GM21528 (cell line): ENCODE data around the gene NWD2.
"Not testable (repeated sequence)": the region's sequence is repeated elsewhere in the genome, so short reads cannot be mapped to it uniquely, and the experiment has no call there.

ENCODE experiments used
- ATAC-seq: cut with Tn5 transposase; IDR thresholded peaks from one replicate; pipeline ENCODE4 v1.9.1; 2021; ENCODE audit warnings: mild to moderate bottlenecking, moderate library complexity; ENCODE audit not compliant: unreplicated experiment, low FRiP score

NWD2 gene, protein sequence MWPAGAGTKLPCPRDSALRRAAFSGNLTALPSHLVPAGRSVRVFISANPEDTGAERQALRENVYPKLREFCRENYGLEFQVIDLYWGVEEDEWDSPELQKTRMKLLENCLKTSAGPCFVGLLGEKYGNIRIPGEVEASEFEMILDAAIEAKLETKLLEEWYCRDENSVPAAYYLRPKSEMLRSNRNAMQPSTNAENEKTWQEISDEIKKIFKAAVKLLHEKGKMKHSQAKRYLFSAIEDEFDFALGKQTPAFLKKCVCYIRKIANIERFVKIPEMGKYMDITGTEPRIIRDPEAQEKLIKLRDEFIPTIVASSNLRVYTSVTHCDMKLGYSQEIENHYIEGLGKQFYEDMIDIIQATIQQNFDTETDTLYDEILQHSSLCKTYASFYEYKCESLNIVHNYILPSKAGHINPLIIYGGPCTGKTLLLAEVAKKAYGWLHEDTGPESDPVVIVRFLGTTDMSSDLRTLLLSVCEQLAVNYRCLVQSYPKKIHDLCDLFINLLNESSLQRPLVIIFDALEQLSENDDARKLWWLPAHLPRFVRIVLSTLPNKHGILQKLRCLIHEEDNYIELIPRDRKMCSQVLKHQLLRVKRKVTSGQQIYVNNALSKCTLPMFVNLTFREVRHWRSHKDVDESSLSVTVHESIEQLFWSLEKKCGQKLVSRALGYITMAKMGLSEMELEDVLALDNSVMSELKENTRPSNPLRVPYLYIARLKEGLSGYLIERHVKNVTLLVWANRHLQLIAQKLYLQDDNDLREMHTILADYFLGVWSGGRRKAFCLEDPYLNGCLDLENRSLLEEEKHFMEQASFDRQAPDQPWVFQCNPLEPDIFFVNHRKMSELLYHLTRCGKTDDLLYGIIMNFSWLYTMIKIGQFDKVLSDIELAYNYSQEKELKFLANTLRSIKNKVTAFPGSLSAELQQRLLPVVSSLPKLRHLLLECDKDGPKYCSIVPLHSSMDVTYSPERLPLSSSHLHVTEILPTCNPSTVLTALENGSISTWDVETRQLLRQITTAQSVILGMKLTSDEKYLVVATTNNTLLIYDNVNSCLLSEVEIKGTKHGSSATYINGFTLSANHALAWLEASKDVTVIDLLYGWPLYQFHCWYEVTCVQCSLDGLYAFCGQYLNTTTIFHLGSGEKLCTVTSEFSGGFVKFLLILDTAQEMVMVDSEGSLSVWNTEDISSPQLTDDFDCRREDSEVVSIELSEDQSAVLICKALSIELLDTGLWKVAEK (N-terminal part only)

DNA sequence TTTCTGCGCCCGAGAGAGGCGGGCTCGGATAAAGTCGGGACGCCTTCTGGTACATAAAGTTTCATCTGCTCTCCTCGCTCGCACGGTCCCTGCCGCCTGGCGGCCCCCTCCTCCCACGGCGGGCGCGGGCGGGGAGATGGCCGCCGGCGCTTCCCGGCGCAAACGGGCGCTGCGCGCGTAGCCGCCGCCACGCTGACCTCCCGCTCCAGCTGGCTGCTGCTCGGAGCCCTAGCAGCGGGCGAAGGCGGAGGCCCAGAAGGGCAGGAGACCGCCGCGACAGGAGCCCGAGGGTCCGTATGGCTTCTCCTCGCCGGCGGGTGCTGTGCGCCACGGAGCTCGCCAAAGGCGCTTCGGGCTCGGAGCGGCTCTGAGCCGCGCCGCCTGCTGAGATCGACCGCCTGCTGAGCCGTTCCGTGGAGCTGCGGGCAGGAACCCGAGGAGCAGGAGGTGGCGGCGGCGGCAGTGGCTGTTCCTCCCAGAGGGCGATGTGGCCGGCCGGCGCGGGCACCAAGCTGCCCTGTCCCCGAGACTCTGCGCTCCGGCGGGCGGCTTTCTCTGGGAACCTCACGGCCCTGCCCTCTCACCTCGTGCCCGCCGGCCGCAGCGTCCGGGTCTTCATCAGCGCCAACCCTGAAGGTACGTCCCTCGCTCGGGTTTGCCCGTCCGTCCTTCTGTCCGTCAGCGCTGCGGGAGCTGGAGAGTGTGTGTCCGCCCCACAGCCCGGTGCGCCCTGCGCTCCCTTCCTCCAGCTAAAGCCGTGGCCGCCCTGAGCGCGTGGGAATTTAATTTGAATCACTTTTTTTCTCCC, at the start of gene NWD2:
Gene NWD2, plus strand, starts transcription at position 161 of the 808 bp plus-strand sequence. Its CDS starts 325 bp downstream, at position 486.
- no peak for ATAC-seq

DNA sequence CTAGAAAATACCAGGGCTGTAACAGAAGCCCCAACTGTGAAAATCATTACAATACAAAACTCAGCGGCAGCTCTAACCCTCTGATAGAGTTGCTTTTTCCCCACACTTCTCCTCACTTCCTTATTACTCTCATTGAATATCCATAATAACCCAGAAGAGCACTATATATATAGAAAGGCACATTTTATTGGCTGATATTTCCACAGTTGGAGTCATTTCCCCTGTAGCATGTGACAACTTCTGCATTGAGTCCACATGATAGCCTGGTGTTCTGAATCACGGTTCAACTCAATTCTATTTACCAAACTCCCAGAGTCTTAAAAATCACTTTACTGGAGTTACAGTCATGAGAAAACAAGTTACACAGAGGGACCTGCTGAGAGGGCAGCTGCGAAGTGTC, 46.6 kb upstream of the NWD2 start:
- no peak for ATAC-seq

DNA sequence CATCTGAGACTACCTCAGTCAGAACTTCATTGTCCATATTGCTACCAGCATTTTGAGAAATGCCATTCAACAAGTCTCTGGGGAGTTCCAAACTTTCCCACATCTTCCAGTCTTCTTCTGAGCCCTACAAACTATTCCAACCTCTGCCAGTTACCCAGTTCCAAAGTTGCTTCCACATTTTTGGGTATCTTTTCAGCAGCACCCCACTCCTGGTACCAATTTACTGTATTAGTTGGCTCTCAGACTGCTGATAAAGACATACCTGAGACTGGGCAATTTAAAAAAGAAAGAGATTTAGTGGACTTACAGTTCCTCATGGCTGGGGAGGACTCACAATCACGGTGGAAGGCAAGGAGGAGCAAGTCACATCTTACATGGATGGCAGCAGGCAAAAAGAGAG, 39.8 kb upstream of the NWD2 start:
- not testable (repeated sequence) for ATAC-seq

DNA sequence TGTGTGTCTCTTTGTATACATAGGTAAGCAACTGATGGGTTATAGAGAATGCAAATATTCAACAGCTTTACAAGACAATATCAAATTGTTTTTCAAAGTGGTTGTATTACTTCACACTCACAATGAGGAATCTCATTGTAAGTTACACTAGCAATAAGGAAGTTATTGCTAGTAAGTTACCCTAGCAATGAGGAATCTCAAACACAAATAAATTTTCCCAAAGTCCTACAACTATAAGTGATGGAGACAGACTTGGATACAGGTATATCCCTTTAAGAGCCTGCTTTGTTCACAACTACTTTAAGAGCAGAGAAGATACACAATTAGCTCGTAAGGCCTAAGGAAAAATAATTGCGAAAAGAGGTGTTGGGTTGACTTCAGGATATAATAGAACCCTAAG, 28.3 kb upstream of the NWD2 start:
- no peak for ATAC-seq

DNA sequence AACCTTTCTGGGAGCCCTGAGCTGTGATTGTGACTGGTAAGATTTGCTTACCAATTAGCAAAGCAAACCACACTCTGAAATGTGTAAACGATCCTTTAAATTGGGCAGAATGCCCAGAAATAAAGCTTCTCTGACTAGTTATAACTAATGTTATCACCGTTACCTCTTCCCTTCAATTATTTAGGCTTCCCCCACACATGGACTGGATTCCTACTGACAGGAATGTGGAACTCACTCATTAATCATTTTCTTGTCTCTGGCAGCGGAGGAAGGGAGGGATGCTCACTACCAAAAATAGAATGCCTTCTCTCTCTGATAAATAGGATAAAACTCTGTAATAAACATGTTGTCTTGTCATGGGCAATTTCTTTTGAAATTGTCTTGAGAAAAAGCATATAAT, 25.3 kb upstream of the NWD2 start:
- ATAC-seq: no peak

DNA sequence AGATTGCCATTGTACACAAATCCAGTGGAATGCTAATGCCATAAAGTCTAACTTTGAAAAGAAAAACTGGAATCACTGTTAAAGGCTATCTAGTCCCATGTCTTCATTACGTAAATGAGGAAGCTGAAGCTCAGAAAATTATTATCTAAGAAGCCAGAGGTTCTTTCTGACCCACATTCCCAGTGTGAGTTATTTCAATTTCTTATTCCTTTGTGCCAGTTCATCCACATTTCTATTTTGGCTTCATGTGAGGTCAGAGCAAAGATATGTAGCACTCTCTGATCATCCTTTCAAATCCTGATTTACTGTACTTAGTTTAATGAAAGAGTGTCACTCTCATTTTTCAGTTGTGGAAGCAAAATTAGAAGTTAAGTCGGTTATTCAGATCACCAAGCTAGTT, 24.6 kb upstream of the NWD2 start:
- ATAC-seq: no peak

DNA sequence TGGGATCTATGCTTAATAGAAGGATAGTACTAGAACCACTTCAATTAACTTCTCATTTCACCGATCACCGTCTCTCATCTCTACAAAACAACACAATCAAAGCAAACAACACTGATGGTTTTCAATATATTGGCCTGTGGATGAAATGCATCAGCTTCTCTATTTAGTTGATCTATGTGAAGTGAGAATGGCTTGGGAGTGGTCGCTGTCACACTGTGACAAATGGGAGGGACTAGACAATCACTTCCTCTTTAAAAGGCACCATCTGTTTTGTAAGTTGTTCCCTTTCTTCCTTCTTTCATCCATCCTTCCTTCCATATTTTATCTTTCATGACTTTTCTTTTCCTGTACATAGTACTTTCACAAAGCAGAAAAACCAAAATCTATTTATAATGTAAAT, 23.9 kb upstream of the NWD2 start:
- ATAC-seq: no peak

DNA sequence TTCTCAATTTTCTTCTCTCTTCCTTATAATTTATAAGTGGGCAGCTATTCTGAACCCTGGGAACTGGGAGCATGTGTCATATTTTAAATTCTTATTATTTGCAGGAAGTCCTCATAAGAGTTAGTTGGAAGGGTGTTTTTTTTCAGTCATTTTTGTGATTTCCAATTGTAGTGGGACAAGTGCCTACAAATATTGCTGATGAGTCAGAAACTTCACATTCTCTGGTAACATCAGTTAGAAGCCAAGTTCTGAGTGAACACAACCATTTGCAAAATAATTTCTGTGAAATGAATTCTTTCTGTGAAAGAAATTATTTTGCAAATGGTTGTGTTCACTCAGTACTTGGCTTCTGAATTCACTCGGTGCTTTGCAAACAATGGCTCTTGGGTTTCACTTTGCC, 20.8 kb upstream of the NWD2 start:
- no peak for ATAC-seq

DNA sequence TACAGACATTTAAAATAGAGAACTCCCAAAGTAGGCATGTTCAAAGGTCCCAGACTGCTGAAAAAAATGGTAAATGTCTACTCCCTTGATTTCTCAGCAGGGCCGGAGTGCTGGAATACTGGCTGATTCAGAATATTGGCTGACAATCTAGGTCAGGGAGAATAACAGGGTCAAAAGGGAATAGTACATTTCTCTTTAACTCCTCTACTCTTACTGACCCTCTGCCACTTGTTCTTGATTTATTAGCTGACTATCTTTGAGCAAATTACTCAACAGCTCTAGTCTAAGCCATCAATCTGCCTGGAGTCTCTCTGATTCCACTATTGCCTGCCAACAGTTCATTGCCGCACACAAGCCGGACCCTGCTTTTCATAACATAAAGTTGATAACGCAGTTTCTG, 19.7 kb upstream of the NWD2 start:
- no peak for ATAC-seq

DNA sequence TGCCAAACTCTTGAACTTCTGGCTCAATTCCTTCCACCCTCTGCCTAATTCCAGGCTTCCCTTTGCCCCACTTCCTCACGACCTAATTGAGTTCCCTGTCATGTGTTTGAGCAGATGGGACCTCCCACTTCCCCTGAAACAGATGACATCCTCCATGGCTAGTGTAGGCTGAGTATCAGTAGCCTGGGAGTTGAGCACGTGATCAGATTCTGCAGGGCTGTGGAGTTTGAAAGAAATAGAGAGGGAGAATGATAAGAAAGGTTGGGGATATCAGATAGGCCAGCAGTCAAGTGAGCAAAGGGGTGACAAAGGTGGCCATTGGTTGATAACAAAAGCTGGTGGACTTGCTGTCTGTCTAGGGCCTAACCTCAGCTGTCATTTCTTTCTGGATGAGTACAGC, 18.8 kb upstream of the NWD2 start:
- no peak for ATAC-seq

DNA sequence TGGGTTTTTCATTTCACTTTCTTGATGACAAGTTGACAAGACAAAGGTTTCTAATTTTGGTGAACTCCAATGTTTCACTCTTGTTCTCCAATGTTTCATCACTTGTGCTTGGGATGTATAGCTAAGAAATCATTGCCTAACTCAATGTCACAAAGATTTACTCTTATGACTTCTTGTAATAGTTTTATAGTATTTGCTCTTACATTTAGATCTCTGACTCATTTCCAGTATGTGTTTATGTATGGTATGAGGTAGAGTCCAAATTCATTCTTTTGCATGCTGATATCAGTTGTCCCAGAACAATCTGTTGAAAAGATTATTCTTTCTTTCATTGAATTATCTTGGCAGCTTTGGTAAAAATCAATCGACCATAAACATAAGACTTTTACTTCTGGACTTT, 12.2 kb upstream of the NWD2 start:
- ATAC-seq: no peak

DNA sequence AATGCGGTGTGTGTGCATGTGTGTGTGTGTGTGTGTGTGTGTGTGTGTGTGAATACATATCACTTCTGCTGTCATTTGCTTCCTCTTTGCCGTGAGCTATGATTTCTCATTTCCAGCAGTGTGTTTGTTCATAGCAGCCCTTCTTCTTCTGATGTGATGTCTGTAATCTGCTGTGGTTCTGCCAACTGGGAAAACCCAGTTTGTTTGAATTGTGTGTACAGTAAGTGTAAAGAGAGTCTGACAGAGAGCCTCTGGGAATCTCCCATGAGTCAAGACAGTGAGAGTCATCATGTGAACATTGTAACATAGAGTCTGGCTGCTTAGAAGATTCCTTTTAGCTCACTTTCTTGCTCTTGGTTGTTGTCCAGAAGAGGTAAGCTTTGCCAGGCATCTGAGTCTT, 8.4 kb upstream of the NWD2 start:
- ATAC-seq: no peak

DNA sequence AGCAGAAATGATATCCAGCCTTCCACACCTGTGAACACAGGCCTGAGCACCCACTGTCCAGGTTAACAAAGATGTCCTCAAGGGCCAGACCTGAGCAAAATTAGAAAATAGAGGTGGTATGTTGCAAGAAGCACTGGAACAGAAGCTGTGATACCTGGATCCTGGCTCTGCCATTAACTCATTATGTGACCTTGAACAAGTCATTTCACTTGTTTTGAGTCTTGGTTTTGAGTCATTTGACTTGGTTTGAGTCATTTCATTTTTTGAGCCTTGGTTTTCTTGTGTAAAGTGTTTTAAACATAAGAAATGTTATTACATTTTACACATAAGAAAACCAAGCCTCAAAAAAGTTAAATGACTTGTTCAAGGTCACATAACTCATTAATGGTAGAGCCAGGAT, 2.9 kb upstream of the NWD2 start:
- ATAC-seq: no peak

DNA sequence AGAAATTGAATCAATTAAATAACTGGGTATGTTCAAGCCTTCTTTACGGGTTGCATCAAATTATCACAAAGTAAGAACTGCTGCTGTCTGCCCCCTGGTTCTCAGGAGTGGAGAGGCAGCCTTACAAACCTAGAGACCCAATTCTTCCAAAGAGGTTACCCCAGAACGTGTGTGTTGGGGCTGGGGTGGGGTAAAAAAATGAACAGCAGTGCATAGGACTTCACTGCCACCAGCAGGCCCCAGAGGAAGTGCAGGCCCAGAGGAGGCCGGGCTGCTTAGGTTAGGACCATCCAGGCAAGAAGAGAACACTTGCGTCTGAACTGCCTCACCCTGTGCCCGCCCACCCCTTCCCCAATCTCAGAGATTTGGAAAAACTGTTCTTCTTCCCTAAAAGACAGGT, 1.5 kb upstream of the NWD2 start:
- ATAC-seq: no peak

DNA sequence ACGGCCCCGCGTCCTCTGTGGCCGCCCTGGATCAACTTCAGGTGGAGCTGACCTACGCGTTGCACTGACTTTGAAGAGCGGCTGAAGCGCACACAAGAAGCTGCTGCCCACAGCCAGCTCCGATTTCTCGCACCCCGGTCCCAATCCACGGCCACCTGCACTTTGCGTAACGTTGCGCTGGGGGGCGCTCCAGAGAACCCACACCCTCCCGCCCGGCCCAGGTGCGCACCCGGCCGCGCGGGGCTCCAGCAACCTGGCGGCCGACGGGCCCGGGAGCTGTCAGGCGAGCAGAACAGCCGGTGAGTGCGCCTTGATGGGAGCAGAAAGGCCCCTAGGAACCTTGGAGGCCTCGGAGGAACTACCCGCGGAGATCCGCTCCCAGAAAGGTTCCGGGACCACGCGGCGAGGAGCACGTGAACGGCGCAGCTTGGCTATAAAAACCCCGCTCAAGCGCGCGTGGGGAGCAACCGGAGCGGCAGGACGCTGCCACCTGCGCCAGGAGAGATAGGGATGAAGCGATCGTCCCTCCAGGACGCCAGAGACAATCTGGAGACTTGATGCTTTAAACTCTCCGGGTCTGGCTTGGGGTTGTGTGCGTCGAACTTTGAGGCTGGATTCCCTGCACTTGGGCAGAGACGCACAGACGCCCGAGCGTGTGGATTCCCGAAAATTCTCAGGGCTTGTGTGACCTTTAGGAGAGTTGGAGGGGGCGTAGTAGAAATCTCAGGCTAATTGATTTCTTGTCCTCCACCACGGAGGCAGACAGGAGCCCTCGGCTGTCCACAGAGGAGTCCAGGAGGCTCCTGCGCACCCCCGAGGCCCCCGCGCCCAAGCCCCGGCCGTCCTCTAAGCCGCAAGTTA, 591 bp upstream of the NWD2 start:
- ATAC-seq: no peak

DNA sequence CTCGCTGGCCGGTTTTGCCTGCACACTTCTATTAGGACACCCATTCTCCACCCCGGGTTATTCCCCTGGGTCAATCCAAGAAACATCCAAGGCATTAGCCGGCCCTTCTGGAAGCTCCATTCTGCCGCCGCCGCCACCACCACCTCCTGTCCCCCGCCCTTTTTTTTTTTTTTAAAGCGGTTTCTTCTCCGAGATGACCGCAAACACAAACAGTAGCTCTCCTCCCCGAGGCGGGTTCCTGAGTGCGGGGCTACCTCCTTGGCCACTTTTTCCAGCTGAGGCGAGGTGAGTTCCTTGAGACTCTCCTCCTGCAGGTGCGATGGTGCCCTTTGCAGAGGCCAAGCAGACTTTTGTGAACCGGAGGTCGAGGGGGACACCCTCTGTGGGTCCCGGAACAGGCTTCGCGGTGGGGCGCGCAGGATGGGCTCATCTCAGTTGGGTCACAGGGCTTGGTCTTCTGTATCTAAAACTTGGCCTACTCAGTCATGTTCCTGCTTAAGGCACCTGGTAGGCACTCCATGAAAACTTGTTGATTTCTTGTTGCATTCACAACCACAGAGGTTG, 930 bp downstream of the NWD2 start:
- no peak for ATAC-seq

DNA sequence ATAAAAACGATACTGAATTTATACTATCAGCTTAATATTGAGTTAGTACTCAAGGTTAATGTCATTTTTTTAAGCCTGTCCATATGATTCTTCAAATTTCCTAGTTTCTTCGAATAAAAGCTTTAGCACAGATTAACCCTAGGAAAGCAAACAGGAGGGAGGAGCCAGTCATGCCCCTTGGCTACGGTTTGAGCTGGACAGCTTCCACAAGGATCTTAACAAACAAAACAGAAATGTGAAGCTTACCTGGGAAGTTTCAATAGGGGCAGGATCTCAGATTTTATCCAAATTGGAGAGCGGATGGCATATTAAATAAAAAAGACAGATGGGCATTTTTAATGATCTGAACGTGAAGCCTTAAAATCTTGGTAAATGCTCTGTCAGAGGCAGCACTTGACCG, 2.3 kb downstream of the NWD2 start:
- no peak for ATAC-seq

DNA sequence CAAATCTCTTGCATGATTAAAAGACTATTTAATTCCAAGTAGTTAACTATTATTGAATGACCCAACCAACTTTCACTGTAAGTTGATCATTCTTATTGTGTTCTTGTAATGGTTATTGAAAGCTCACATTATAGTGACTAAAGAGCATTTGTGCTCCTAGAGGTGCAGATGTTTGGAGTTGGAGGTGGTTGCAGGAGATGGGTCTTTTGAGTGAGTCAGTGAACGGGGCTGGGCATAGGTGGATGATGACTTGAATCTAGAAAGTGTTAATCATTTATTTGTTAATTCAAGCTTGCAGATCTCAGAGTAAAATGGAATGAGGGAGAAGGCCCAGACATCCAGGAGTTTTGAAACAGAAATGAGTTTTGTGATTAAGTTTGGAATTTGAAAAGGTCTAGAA, 13.7 kb downstream of the NWD2 start:
- ATAC-seq: no peak

DNA sequence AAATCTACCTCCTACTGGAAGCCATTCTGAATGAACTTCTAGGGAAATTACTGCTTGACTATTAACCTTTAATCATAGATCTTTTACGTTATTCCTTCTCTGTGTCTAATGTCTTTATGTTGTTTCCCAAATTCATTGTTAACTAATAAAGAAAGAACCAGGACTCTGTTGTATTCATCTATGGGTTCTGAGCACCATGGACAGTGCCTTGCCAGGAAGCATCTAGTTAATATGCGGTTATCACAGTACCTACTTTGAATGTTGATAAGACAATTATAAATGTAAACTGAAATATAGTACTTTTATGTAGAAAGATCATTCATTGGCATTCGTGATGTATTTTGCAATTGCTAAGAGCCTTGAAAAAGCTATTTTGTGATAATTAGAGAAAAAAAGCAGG, 23.8 kb downstream of the NWD2 start:
- no peak for ATAC-seq
